H1 (cell line): ENCODE measurements around the gene FAM9B. TPM values are rescaled to one million over a fixed set of nuclear protein-coding genes. Genes with fewer than 3 reads are reported as not detected.

Experiments used
- CTCF ChIA-PET: fragments of 300-600 bp; sonication (Branson Sonifier 250); formaldehyde crosslinking; loops from one replicate; lab custom pipeline; 2021; ENCODE audit not compliant: partially characterized antibody; lab: Charles Lee
- POLR2A ChIA-PET: fragments of 300-600 bp; sonication (Branson Sonifier 250); formaldehyde crosslinking; loops from one replicate; lab custom pipeline; 2021; ENCODE audit warnings: inconsistent platforms; ENCODE audit not compliant: partially characterized antibody; lab: Charles Lee
- DNase-seq, 2 experiments: peaks; one replicate each; pipeline versions ENCODE4 v3.0.0 to v3.0.0-alpha.2; 2010 to 2022; ENCODE audit warnings: low spot score in 2 of 2, low read depth in 1 of 2, mixed read lengths in 1 of 2
- FAIRE-seq: peaks from 2 replicates; lab custom pipeline; 2011; peaks lifted over from hg19 to GRCh38; lab: Jason Lieb, UNC
- H2AFZ ChIP-seq: 2 replicates; pipeline ENCODE4 v1.8.1; 2012; ENCODE audit warnings: low read length, inconsistent platforms
- H2AK5ac ChIP-seq: 2 replicates; pipeline ENCODE4 v1.6.1; 2013; ENCODE audit warnings: low read depth, low read length
- H2BK120ac ChIP-seq: replicated peaks from 2 replicates; pipeline ENCODE3; 2013; ENCODE audit warnings: low read depth, low read length, inconsistent platforms
- H2BK12ac ChIP-seq: 2 replicates; pipeline ENCODE4 v1.6.1; 2013; ENCODE audit warnings: low read depth, low read length
- H2BK15ac ChIP-seq: 2 replicates; pipeline ENCODE4 v1.6.1; 2013; ENCODE audit warnings: low read length
- H2BK20ac ChIP-seq: 2 replicates; pipeline ENCODE4 v1.6.1; 2013; ENCODE audit warnings: low read length
- H2BK5ac ChIP-seq: 2 replicates; pipeline ENCODE4 v1.6.1; 2013; ENCODE audit warnings: low read depth, low read length
- H3K14ac ChIP-seq: 2 replicates; pipeline ENCODE4 v1.6.1; 2013; ENCODE audit warnings: inconsistent platforms; ENCODE audit not compliant: insufficient read length
- H3K18ac ChIP-seq: 2 replicates; pipeline ENCODE4 v1.6.1; 2013; ENCODE audit warnings: low read length; ENCODE audit errors: extremely low read depth
- H3K23ac ChIP-seq: 2 replicates; pipeline ENCODE4 v1.6.1; 2013; ENCODE audit warnings: inconsistent platforms; ENCODE audit not compliant: insufficient read length
- H3K23me2 ChIP-seq: 2 replicates; pipeline ENCODE4 v1.6.1; 2013; ENCODE audit warnings: low read depth, low read length
- H3K27ac ChIP-seq: 2 replicates; pipeline ENCODE4 v1.6.1; 2011; ENCODE audit warnings: low read depth, low read length, inconsistent platforms
- H3K27me3 ChIP-seq, 4 experiments: replicated peaks in 1 of 4; 1 replicate in 1 of 4; 2 replicates in 3 of 4; pipeline versions ENCODE4 v1.6.1 to v1.8.1; 2011 to 2013; ENCODE audit warnings: low read length in 3 of 4, mild to moderate bottlenecking in 3 of 4, inconsistent platforms in 2 of 4, mixed read lengths in 2 of 4, moderate library complexity in 1 of 4; ENCODE audit not compliant: control insufficient read depth in 3 of 4, insufficient read depth in 3 of 4; ENCODE audit errors: extremely low read depth in 1 of 4
- H3K36me3 ChIP-seq, 4 experiments: 2 replicates each; pipeline versions ENCODE4 v1.6.1 to v1.8.1; 2011 to 2013; ENCODE audit warnings: mild to moderate bottlenecking in 4 of 4, low read length in 3 of 4, moderate library complexity in 2 of 4, control low read depth in 1 of 4, inconsistent platforms in 1 of 4; ENCODE audit not compliant: insufficient read depth in 4 of 4, control insufficient read depth in 2 of 4
- H3K4ac ChIP-seq: replicated peaks from 2 replicates; pipeline ENCODE3; 2013; ENCODE audit warnings: low read length, low read depth, mixed read lengths, inconsistent platforms; ENCODE audit not compliant: insufficient read length
- H3K4me1 ChIP-seq, 4 experiments: replicated peaks in 1 of 4; 1 replicate in 1 of 4; 2 replicates in 3 of 4; pipeline versions ENCODE4 v1.6.1 to v1.8.1; 2011 to 2013; ENCODE audit warnings: low read length in 3 of 4, inconsistent platforms in 2 of 4, mixed read lengths in 1 of 4; ENCODE audit not compliant: insufficient read depth in 4 of 4, control insufficient read depth in 3 of 4
- H3K4me2 ChIP-seq, 2 experiments: 2 replicates each; pipeline versions ENCODE4 v1.6.1 to v1.8.1; 2011 to 2013; ENCODE audit warnings: low read depth in 2 of 2, low read length in 2 of 2, control low read depth in 1 of 2, inconsistent platforms in 1 of 2, mild to moderate bottlenecking in 1 of 2; ENCODE audit not compliant: insufficient read depth in 1 of 2
- H3K4me3 ChIP-seq, 4 experiments: fragments of 200-600, 300-600 bp in 1 of 4; sonication (generic), shearing (Covaris generic), sonication (Bioruptor Twin) in 1 of 4; 2 replicates each; pipeline versions ENCODE4 v1.5.1 to v1.8.1; 2011 to 2016; ENCODE audit warnings: low read length in 4 of 4, low read depth in 3 of 4, control low read depth in 2 of 4, inconsistent platforms in 2 of 4, mild to moderate bottlenecking in 2 of 4, mixed read lengths in 1 of 4, moderate library complexity in 1 of 4; ENCODE audit not compliant: insufficient read depth in 2 of 4; ENCODE audit errors: extremely low read depth in 1 of 4
- H3K56ac ChIP-seq: replicated peaks from 2 replicates; pipeline ENCODE3; 2013; ENCODE audit warnings: low read depth, mild to moderate bottlenecking, mixed read lengths, low read length, inconsistent platforms; ENCODE audit not compliant: insufficient read length
- H3K79me1 ChIP-seq: 2 replicates; pipeline ENCODE4 v1.6.1; 2013; ENCODE audit warnings: low read depth, low read length, control low read depth
- H3K79me2 ChIP-seq, 2 experiments: 2 replicates each; pipeline versions ENCODE4 v1.6.1 to v1.8.1; 2012 to 2013; ENCODE audit warnings: low read length in 2 of 2, mild to moderate bottlenecking in 2 of 2, inconsistent platforms in 1 of 2; ENCODE audit not compliant: insufficient read depth in 2 of 2, control insufficient read depth in 1 of 2
- H3K9ac ChIP-seq, 4 experiments: replicated peaks in 1 of 4; 1 replicate in 1 of 4; 2 replicates in 3 of 4; pipeline versions ENCODE4 v1.6.1 to v1.8.1; 2011 to 2013; ENCODE audit warnings: low read depth in 3 of 4, low read length in 3 of 4, control low read depth in 2 of 4, mild to moderate bottlenecking in 2 of 4, moderate library complexity in 2 of 4, inconsistent platforms in 1 of 4; ENCODE audit errors: extremely low read depth in 1 of 4
- H3K9me3 ChIP-seq, 2 experiments: 2 replicates each; pipeline versions ENCODE4 v1.6.1 to v1.8.1; 2012 to 2013; ENCODE audit warnings: mild to moderate bottlenecking in 2 of 2, moderate library complexity in 2 of 2, control low read depth in 1 of 2, inconsistent platforms in 1 of 2, low read depth in 1 of 2, low read length in 1 of 2, mixed read lengths in 1 of 2; ENCODE audit not compliant: insufficient read depth in 2 of 2
- H4K20me1 ChIP-seq, 2 experiments: replicated peaks in 1 of 2; 2 replicates each; pipeline versions ENCODE3 to v1.8.1; 2011 to 2013; ENCODE audit warnings: inconsistent platforms in 2 of 2, low read length in 2 of 2, mild to moderate bottlenecking in 1 of 2; ENCODE audit not compliant: insufficient read depth in 2 of 2, control insufficient read depth in 1 of 2
- H4K5ac ChIP-seq: 2 replicates; pipeline ENCODE4 v1.6.1; 2013; ENCODE audit warnings: low read length, low read depth, mixed read lengths, inconsistent platforms; ENCODE audit not compliant: insufficient read length
- H4K8ac ChIP-seq: 2 replicates; pipeline ENCODE4 v1.8.0; 2013; ENCODE audit warnings: mild to moderate bottlenecking, moderate library complexity, low read length, inconsistent platforms; ENCODE audit not compliant: insufficient read depth; ENCODE audit errors: extremely low read depth
- H4K91ac ChIP-seq: replicated peaks from 2 replicates; pipeline ENCODE3; 2013; ENCODE audit warnings: low read length, mixed read lengths, inconsistent platforms; ENCODE audit not compliant: insufficient read length
- ATF2 ChIP-seq: IDR thresholded peaks from 2 replicates; pipeline ENCODE4 v1.6.1; 2012; ENCODE audit warnings: low read length, inconsistent platforms
- CBX5 ChIP-seq: fragments of 300-800, 300-1000 bp; sonication (generic); IDR thresholded peaks from 2 replicates; pipeline ENCODE4 v1.7.1; 2016; ENCODE audit warnings: antibody characterized with exemption, low read length, low read depth
- RFX5 ChIP-seq: IDR thresholded peaks from 2 replicates; pipeline ENCODE4 v1.6.1; 2011; ENCODE audit warnings: low read depth, low read length, improper control_type of control experiment, borderline replicate concordance
- WGBS, 2 experiments: shearing (Covaris generic) in 1 of 2; methylation state at CpG; one replicate each; pipeline versions ENCODE4 v1.1.6 to v1.1.7; 2013 to 2015; ENCODE audit warnings: low lambda C conversion rate in 2 of 2, mixed read lengths in 2 of 2, inconsistent platforms in 1 of 2, low coverage in 1 of 2, missing lambda C conversion rate in 1 of 2; ENCODE audit not compliant: insufficient replicate concordance in 2 of 2, insufficient coverage in 1 of 2, insufficient read length in 1 of 2; ENCODE audit errors: extremely low coverage in 1 of 2, missing lambda C conversion rate in 1 of 2; 5-methylcytosine and 5-hydroxymethylcytosine counted together
- polyA plus RNA-seq, 7 experiments: library from polyadenylated mRNA; depleted of rRNA in 3 of 7; stranded (reverse) in 5 of 7; unstranded in 2 of 7; fragments of >200 nt in 5 of 7; fragments of 200-250 nt in 2 of 7; gene quantifications; 1 replicate in 5 of 7; 2 replicates in 1 of 7; 4 replicates in 1 of 7; pipeline versions ENCODE4 v1.2.1 to v1.2.3, GENCODE V29; 2011 to 2013; ENCODE audit warnings: missing spikeins in 2 of 7, mixed read lengths in 2 of 7
- total RNA-seq: library from RNA; stranded (reverse); fragmentation: NEBNext Ultra II Directional; extraction: Animal tissue kit (Norgen Biotek cat#: 25700); gene quantifications from 2 replicates; pipeline ENCODE4 v1.2.1, GENCODE V29; 2021

The FAM9B gene
- total and polyA plus RNA-seq, 2 of the 8 experiments (the other 6 are each of a cell fraction or from before 2014, with no cell fraction given): not detected

- Histone ChIP-seq H2BK5ac (no peak overlapping the region), H3K4me1 (no peaks in the 10 kb centered on the region), H3K36me3 (no peaks in the 10 kb centered on the region), H3K56ac (no peak overlapping the region), H3K9me3 (no peaks in the 10 kb centered on the region), H4K91ac (no peak overlapping the region), H3K23me2 (no peaks in the 10 kb centered on the region), H3K79me1 (no peaks in the 10 kb centered on the region), H4K20me1 (no peaks in the 10 kb centered on the region), H3K27me3 (no peaks in the 10 kb centered on the region), H3K14ac (no peak overlapping the region), H2BK120ac (no peak overlapping the region), H3K27ac (no peak overlapping the region), H3K9ac (no peak overlapping the region), H3K79me2 (no peaks in the 10 kb centered on the region), H2AK5ac (no peak overlapping the region), H2BK15ac (no peak overlapping the region), H3K23ac (no peak overlapping the region), H3K18ac (no peak overlapping the region), H3K4ac (no peak overlapping the region), H2BK20ac (no peak overlapping the region), H2BK12ac (no peak overlapping the region), H2AFZ (no peak overlapping the region)
- no peak for FAIRE-seq
- POLR2A ChIA-PET: no interaction called here
- 90% methylated on average over 2 of the region's 2 CpGs; no CpG with 5 or more reads in 1 of the 2 experiments for WGBS, 2 experiments
- TF ChIP-seq CBX5 (no peak), ATF2 (no peak), RFX5 (no peak)
- TF ChIP-seq, all 59 proteins: peak for 0
- CTCF ChIA-PET: no interaction called here
- Histone ChIP-seq H3K4me2 (no peak overlapping the region), H4K5ac (no peak overlapping the region), H4K8ac (no peak overlapping the region), H3K4me3 (no peak overlapping the region)
- DNase-seq: no peak
These were observed 14.8 kb downstream of the FAM9B start for GRCh38 chrX:9019151-9019550.
